ENCODE measurements around the gene AP3B1. TPM values are rescaled to one million over a fixed set of nuclear protein-coding genes. Genes with fewer than 3 reads are reported as not detected.

AP3B1 gene
- total RNA-seq, 4 donors from 2014 or later = 31.2 to 42.1 (median 36.2) TPM

DNA sequence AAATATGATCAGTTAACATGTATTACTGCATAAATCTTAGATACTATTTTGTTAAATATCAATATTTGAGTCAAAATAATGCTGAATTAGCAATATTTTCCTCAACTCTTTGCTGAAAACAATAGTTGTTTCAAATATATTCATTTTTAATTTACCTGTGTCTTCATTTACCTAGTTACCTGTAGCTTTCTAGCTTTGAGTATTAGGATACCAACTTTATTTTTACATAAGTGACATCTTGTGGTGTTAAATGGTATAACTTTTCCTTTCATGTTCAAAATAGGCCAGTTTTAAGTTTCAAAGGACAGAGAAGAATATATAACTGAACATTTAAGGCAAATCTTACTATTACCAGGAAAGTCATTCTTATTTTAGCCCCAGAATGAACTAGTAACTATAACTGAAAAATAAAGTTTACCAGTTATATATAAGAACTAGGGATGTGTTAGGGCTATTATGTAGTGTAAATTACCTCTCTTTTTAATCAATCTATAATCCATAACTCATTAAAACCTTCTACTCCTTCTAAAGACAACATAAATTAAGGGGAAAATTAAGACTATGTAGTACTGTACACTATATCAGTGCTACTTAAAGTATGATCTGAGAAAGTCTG lies 25.3 kb downstream of the AP3B1 start:
- no peak overlapping the region for H3K4me3 ChIP-seq
- intact Hi-C loops (cut with DNase I) = no loop called here
- H3K27ac ChIP-seq (replicated peaks in 1 of 4) = no peak overlapping the region
- no peak for DNase-seq (ENCODE audit: extremely low spot score)
- H3K4me1 ChIP-seq = peaks cover 8 to 15% (median 11%) of the 10 kb centered on the region in 4 donors
- TF ChIP-seq CTCF (IDR thresholded peaks at IDR 0.05) = peak; percentile 35 to 59 (median 39)
- TF ChIP-seq POLR2A (IDR thresholded peaks at IDR 0.05; ENCODE audit: low read depth) = no peak
- TF ChIP-seq EP300 (IDR thresholded peaks at IDR 0.05) = no peak
- no peak for TF ChIP-seq POLR2AphosphoS5 (IDR thresholded peaks at IDR 0.05)
- no peaks in the 10 kb centered on the region for H3K9me3 ChIP-seq
- no peaks in the 10 kb centered on the region for H3K27me3 ChIP-seq
- peaks cover 5 to 23% (median 11%) of the 10 kb centered on the region in 4 donors for H3K36me3 ChIP-seq

- Histone ChIP-seq H3K4me3 (no peak overlapping the region), H3K27ac (replicated peaks in 1 of 4) (no peak overlapping the region), H3K4me1 (peaks cover 2 to 10% (median 5%) of the 10 kb centered on the region in 4 donors), H3K27me3 (no peaks in the 10 kb centered on the region), H3K36me3 (peaks cover 5 to 30% (median 11%) of the 10 kb centered on the region in 4 donors), H3K9me3 (no peaks in the 10 kb centered on the region)
- DNase-seq (ENCODE audit: extremely low spot score) = no peak
- WGBS = 55% methylated on average over 2 of the region's 2 CpGs
- intact Hi-C loops (cut with DNase I) = no loop called here
- TF ChIP-seq CTCF (IDR thresholded peaks at IDR 0.05) (no peak), POLR2AphosphoS5 (IDR thresholded peaks at IDR 0.05) (no peak), EP300 (IDR thresholded peaks at IDR 0.05) (no peak), POLR2A (IDR thresholded peaks at IDR 0.05; ENCODE audit: low read depth) (no peak)
These were observed 26.1 kb downstream of the AP3B1 start for GRCh38 chr5:78268356-78268755.

DNA sequence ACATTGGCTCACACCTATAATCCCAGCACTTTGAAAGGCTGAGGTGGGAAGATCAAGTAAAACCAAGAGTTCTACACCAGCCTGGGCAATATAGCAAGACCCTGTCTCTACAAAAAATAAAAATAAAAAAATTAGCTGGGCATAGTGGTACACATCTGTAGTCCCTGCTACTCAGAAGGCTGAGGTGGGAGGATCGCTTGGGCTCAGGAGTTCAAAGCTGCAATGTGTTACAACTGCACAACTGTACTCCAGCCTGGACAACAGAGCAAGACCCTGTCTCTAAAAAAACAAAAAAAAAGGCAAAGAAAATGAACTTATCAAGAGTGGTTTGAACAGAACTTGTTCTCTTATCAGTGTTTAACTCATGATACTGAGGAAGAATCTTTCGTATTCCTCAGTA lies 29.3 kb downstream of the AP3B1 start:
- TF ChIP-seq POLR2A (IDR thresholded peaks at IDR 0.05; ENCODE audit: low read depth) (no peak), POLR2AphosphoS5 (IDR thresholded peaks at IDR 0.05) (no peak), EP300 (IDR thresholded peaks at IDR 0.05) (no peak), CTCF (IDR thresholded peaks at IDR 0.05) (no peak)
- Histone ChIP-seq H3K4me3 (no peak overlapping the region), H3K36me3 (peaks cover 5 to 43% (median 11%) of the 10 kb centered on the region in 4 donors), H3K27me3 (no peaks in the 10 kb centered on the region), H3K9me3 (no peaks in the 10 kb centered on the region), H3K4me1 (peaks cover 0 to 9% (median 2%) of the 10 kb centered on the region in 4 donors), H3K27ac (replicated peaks in 1 of 4) (no peak overlapping the region)
- WGBS = 97% methylated on average over 2 of the region's 2 CpGs
- intact Hi-C loops (cut with DNase I) = no loop called here
- DNase-seq (ENCODE audit: extremely low spot score) = no peak

DNA sequence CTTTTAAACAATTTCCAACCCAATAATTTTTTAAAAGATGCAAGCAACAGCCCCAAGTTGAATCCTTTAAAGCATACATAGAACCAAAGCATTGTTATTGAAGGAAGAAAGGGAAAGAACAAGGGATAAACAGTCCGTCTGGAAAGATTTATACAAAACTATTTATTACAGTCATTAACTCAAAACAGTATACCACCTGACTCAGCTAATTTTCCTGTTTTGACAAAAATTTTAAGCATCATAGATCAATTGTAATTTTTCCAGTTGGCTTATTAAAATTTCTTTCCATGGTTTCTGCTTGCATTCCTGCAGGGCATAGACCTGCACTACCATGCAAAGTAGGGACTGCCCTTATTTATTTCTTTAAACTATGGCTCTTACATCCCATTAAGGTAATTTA lies 29.9 kb downstream of the AP3B1 start:
- no peak overlapping the region for H3K4me3 ChIP-seq
- DNase-seq (ENCODE audit: extremely low spot score) = no peak
- H3K4me1 ChIP-seq = peaks cover 0 to 9% (median 2%) of the 10 kb centered on the region in 4 donors
- H3K27me3 ChIP-seq = no peaks in the 10 kb centered on the region
- peaks cover 5 to 47% (median 11%) of the 10 kb centered on the region in 4 donors for H3K36me3 ChIP-seq
- intact Hi-C loops (cut with DNase I) = no loop called here
- 97% methylated on average over 1 of the region's 1 CpG for WGBS
- H3K27ac ChIP-seq (replicated peaks in 1 of 4) = no peak overlapping the region
- TF ChIP-seq POLR2A (IDR thresholded peaks at IDR 0.05; ENCODE audit: low read depth) (no peak), POLR2AphosphoS5 (IDR thresholded peaks at IDR 0.05) (no peak), CTCF (IDR thresholded peaks at IDR 0.05) (no peak), EP300 (IDR thresholded peaks at IDR 0.05) (no peak)
- no peaks in the 10 kb centered on the region for H3K9me3 ChIP-seq

GRCh38 chr5:78260771-78261170 lies 33.7 kb downstream of the AP3B1 start:
- DNase-seq (ENCODE audit: extremely low spot score) = no peak
- no peak overlapping the region for H3K4me3 ChIP-seq
- no peak overlapping the region for H3K27ac ChIP-seq (replicated peaks in 1 of 4)
- no peak for TF ChIP-seq EP300 (IDR thresholded peaks at IDR 0.05)
- TF ChIP-seq POLR2AphosphoS5 (IDR thresholded peaks at IDR 0.05) = no peak
- TF ChIP-seq POLR2A (IDR thresholded peaks at IDR 0.05; ENCODE audit: low read depth) = no peak
- no peak for TF ChIP-seq CTCF (IDR thresholded peaks at IDR 0.05)
- no peaks in the 10 kb centered on the region for H3K4me1 ChIP-seq
- H3K9me3 ChIP-seq = no peaks in the 10 kb centered on the region
- intact Hi-C loops (cut with DNase I) = no loop called here
- no peaks in the 10 kb centered on the region for H3K27me3 ChIP-seq
- peaks cover 5 to 45% (median 7%) of the 10 kb centered on the region in 4 donors for H3K36me3 ChIP-seq
- 93% methylated on average over 2 of the region's 2 CpGs for WGBS
